ENCODE data around the gene RASSF3. TPM values are rescaled to one million over a fixed set of nuclear protein-coding genes. Genes with fewer than 3 reads are reported as not detected.

Gene RASSF3
- total and polyA plus RNA-seq, 2 of the 13 experiments (the other 11 are each of a cell fraction or from before 2014, with no cell fraction given) = 15.5 to 16.0 TPM

- TF ChIP-seq ZNF501 (CRISPR knock-in tag; IDR thresholded peaks at IDR 0.05) (0 out of 2 replicates have a peak, but pooled peaks have one; percentile 40), ZNF83 (CRISPR knock-in tag; IDR thresholded peaks at IDR 0.05; ENCODE audit: borderline replicate concordance) (no peak), ZC3H13 (CRISPR knock-in tag; IDR thresholded peaks at IDR 0.05) (no peak), ZNF777 (CRISPR knock-in tag; IDR thresholded peaks at IDR 0.05) (0 out of 2 replicates have a peak, but pooled peaks have one; percentile 8), RELA (CRISPR knock-in tag; IDR thresholded peaks at IDR 0.05) (no peak), TBX2 (CRISPR knock-in tag; IDR thresholded peaks at IDR 0.05; ENCODE audit: borderline replicate concordance) (no peak), ZFX (CRISPR knock-in tag; IDR thresholded peaks at IDR 0.05; ENCODE audit: low read depth) (no peak), MXD1 (CRISPR knock-in tag; IDR thresholded peaks at IDR 0.05) (no peak), ZNF234 (CRISPR knock-in tag; conservative IDR thresholded peaks at IDR 0.05) (no peak)
Observed at GRCh38 chr12:64611341-64612284, 1.3 kb downstream of the RASSF3 start (continued).

GRCh38 chr12:64612843-64613242 lies 2.5 kb downstream of the RASSF3 start:
- FAIRE-seq = no peak
- DNase-seq (ENCODE audit: low spot score) = no peak
- Histone ChIP-seq H3K4me1 (ENCODE audit: insufficient read depth, low read length) (peaks cover 31% of the 10 kb centered on the region), H3K9ac (ENCODE audit: insufficient read depth, low read depth, low read length) (no peak overlapping the region), H3K9me3 (ENCODE audit: low read length) (no peaks in the 10 kb centered on the region), H3K36me3 (replicated peaks in 1 of 2; ENCODE audit: control insufficient read depth in 1 of 2, insufficient read depth in 2 of 2, low read length in 2 of 2) (no peaks in the 10 kb centered on the region), H2AFZ (ENCODE audit: low read length) (no peak overlapping the region), H3K27me3 (ENCODE audit: control insufficient read depth in 1 of 2, insufficient read depth in 2 of 2, low read length in 2 of 2) (no peaks in the 10 kb centered on the region; a peak in 1 of 5 replicates), H3K4me3 (replicated peaks in 1 of 3; ENCODE audit: insufficient read depth in 1 of 3, low read depth in 2 of 3, low read length in 3 of 3) (no peak overlapping the region; a peak in 1 of 6 replicates), H3K27ac (ENCODE audit: extremely low read length, insufficient read depth, low read length) (no peak overlapping the region), H3K4me2 (ENCODE audit: low read depth, low read length) (peak overlapping the region; percentile 89), H4K20me1 (ENCODE audit: insufficient read depth, low read length) (no peaks in the 10 kb centered on the region), H3K79me2 (ENCODE audit: insufficient read depth, low read length) (peaks cover 57% of the 10 kb centered on the region)
- CTCF ChIA-PET (ENCODE audit: low intra/inter-chr PET ratio, low total read pairs) = no interaction called here
- no peak for ATAC-seq
- in situ Hi-C loops (cut with HindIII; ENCODE audit: extremely low pct_ligation_motif_present, low pct_unique_long_range_greater_than_20kb) = no loop called here
- no TSS peak for BruUV-seq (replicated peaks)
- POLR2A ChIA-PET = no interaction called here
- 78% methylated on average over 4 of the region's 4 CpGs for WGBS (ENCODE audit: low lambda C conversion rate)
- intact Hi-C loops (cut with micrococcal nuclease; ENCODE audit: unreplicated experiment) = loop anchor here (5.0 kb wide), 1 partner anchor 44 kb away; no protein-coding TSS in a partner anchor
- TF ChIP-seq ZFP36L1 (CRISPR knock-in tag; IDR thresholded peaks at IDR 0.05) = no peak
- no peak for TF ChIP-seq ZNF589 (CRISPR knock-in tag; conservative IDR thresholded peaks at IDR 0.05)
- no peak for TF ChIP-seq ADNP (CRISPR knock-in tag; IDR thresholded peaks at IDR 0.05)
- no peak for TF ChIP-seq HDAC1 (CRISPR knock-in tag; IDR thresholded peaks at IDR 0.05)
- no peak for TF ChIP-seq ZNF800 (CRISPR knock-in tag; IDR thresholded peaks at IDR 0.05)
- no peak for TF ChIP-seq ZNF431 (CRISPR knock-in tag; IDR thresholded peaks at IDR 0.05; ENCODE audit: borderline replicate concordance, low read depth)
- no peak for TF ChIP-seq MXD4 (CRISPR knock-in tag; IDR thresholded peaks at IDR 0.05)
- TF ChIP-seq POLR2A (IDR thresholded peaks at IDR 0.05; ENCODE audit: insufficient read depth in 1 of 2, low read depth in 2 of 2, low read length in 2 of 2) = no peak
- no peak for TF ChIP-seq KDM5B (CRISPR knock-in tag; IDR thresholded peaks at IDR 0.05; ENCODE audit: borderline replicate concordance)
- TF ChIP-seq ZSCAN30 (CRISPR knock-in tag; IDR thresholded peaks at IDR 0.05) = no peak
- TF ChIP-seq GPN1 (CRISPR knock-in tag; IDR thresholded peaks at IDR 0.05; ENCODE audit: borderline replicate concordance) = no peak

Measured in HepG2 (cell line).